PC-9 (cell line): ENCODE results near the gene XRCC5.

ENCODE experiments used
- CTCF ChIP-seq: fragments of 200-600 bp; sonication (generic); conservative IDR thresholded peaks from 2 replicates; pipeline ENCODE4 v1.6.1; 2017; ENCODE audit warnings: mixed run types, antibody characterized with exemption, mild to moderate bottlenecking, moderate library complexity
- EZH2 ChIP-seq: fragments of 200-600 bp; sonication (generic); IDR thresholded peaks from 2 replicates; pipeline ENCODE4 v1.8.0; 2017; ENCODE audit warnings: antibody characterized with exemption, low read depth

GRCh38 chr2:216083464-216084281 lies 25.5 kb upstream of the XRCC5 start:
- TF ChIP-seq EZH2 = no peak
- TF ChIP-seq CTCF = no peak
